K562 (cell line): ENCODE data around the gene AFF3. TPM values are rescaled to one million over a fixed set of nuclear protein-coding genes. Genes with fewer than 3 reads are reported as not detected.

Source experiments
- ATAC-seq: fragments of 200-7000 bp; cut with Tn5 transposase; 3 replicates; pipeline ENCODE4 v1.9.1; 2020; ENCODE audit warnings: moderate library complexity
- BruUV-seq: library from RNA; stranded (reverse); fragments of 400-500 nt; replicated peaks from 2 replicates; lab custom pipeline; 2021; lab: Mats Ljungman, UMichigan
- CTCF ChIA-PET: fragments of 300-600 bp; formaldehyde crosslinking; extraction: SDS; loops from one replicate; lab custom pipeline; 2021; ENCODE audit warnings: low intra/inter-chr PET ratio; lab: Yijun Ruan, JAX
- POLR2A ChIA-PET: fragments of 300-600, 350-650 bp; sonication (Branson Sonifier 250); formaldehyde crosslinking; extraction: SDS; loops from one replicate; lab custom pipeline; 2021; ENCODE audit warnings: antibody characterized with exemption, inconsistent platforms; lab: Yijun Ruan, JAX
- DNase-seq, 4 experiments: peaks; one replicate each; pipeline versions ENCODE4 v3.0.0 to v3.0.0-alpha.2; 2011 to 2018; ENCODE audit warnings: low spot score in 3 of 4, mixed read lengths in 3 of 4; ENCODE audit errors: extremely low read depth in 1 of 4
- FAIRE-seq: peaks from 2 replicates; lab custom pipeline; 2011; peaks lifted over from hg19 to GRCh38; lab: Jason Lieb, UNC
- H2AFZ ChIP-seq: 2 replicates; pipeline ENCODE4 v1.6.0; 2011; ENCODE audit warnings: low read depth, low read length, control low read depth, inconsistent platforms
- H3K27ac ChIP-seq: fragments of 200-600 bp; 3 replicates; pipeline ENCODE4 v1.8.0; 2011; ENCODE audit warnings: low read depth, mild to moderate bottlenecking, control low read depth, inconsistent platforms, low read length, moderate library complexity, mixed read lengths; ENCODE audit errors: extremely low read depth
- H3K27me3 ChIP-seq, 2 experiments: fragments of 300-600 bp in 1 of 2; 2 replicates in 1 of 2; 3 replicates in 1 of 2; pipeline versions ENCODE4 v1.6.0 to v1.8.0; 2011; ENCODE audit warnings: inconsistent platforms in 2 of 2, low read length in 2 of 2, mild to moderate bottlenecking in 1 of 2, mixed read lengths in 1 of 2, moderate library complexity in 1 of 2; ENCODE audit not compliant: control insufficient read depth in 2 of 2, insufficient read depth in 2 of 2
- H3K36me3 ChIP-seq: fragments of 300-600 bp; 3 replicates; pipeline ENCODE4 v1.8.0; 2011; ENCODE audit warnings: mild to moderate bottlenecking, low read length, inconsistent platforms; ENCODE audit not compliant: control insufficient read depth, insufficient read depth
- H3K4me1 ChIP-seq, 2 experiments: fragments of 200-600 bp in 1 of 2; replicated peaks in 1 of 2; 2 replicates in 1 of 2; 3 replicates in 1 of 2; pipeline versions ENCODE4 v1.5.1 to v1.8.0; 2011; ENCODE audit warnings: inconsistent platforms in 2 of 2, low read length in 2 of 2, mild to moderate bottlenecking in 1 of 2, mixed read lengths in 1 of 2, moderate library complexity in 1 of 2; ENCODE audit not compliant: control insufficient read depth in 2 of 2, insufficient read depth in 2 of 2
- H3K4me2 ChIP-seq: 2 replicates; pipeline ENCODE4 v1.6.1; 2011; ENCODE audit warnings: low read length, control low read depth, inconsistent platforms, mixed read lengths; ENCODE audit not compliant: insufficient read depth
- H3K4me3 ChIP-seq: fragments of 200-600 bp; sonication (generic), shearing (Covaris generic); 2 replicates; pipeline ENCODE4 v1.5.1; 2016; ENCODE audit warnings: control low read depth, inconsistent platforms
- H3K79me2 ChIP-seq: fragments of 200-600 bp; 3 replicates; pipeline ENCODE4 v1.8.0; 2011; ENCODE audit warnings: low read length, inconsistent platforms; ENCODE audit not compliant: control insufficient read depth, insufficient read depth
- H3K9ac ChIP-seq, 2 experiments: 2 replicates each; pipeline versions ENCODE4 v1.6.0 to v1.6.1; 2011; ENCODE audit warnings: low read depth in 2 of 2, low read length in 2 of 2, control low read depth in 1 of 2, inconsistent platforms in 1 of 2, mild to moderate bottlenecking in 1 of 2, mixed read lengths in 1 of 2; ENCODE audit not compliant: insufficient read depth in 1 of 2
- H3K9me1 ChIP-seq: one replicate; pipeline ENCODE4 v1.6.0; 2011; ENCODE audit warnings: inconsistent platforms, mild to moderate bottlenecking, low read length, moderate library complexity; ENCODE audit not compliant: control insufficient read depth, insufficient read depth
- H3K9me3 ChIP-seq: replicated peaks from 2 replicates; pipeline ENCODE4 v1.5.1; 2011; ENCODE audit warnings: low read depth, low read length, inconsistent platforms; ENCODE audit not compliant: control insufficient read depth, insufficient read depth
- H4K20me1 ChIP-seq: replicated peaks from 2 replicates; pipeline ENCODE4 v1.6.1; 2011; ENCODE audit warnings: low read length, inconsistent platforms, mixed read lengths; ENCODE audit not compliant: control insufficient read depth, insufficient read depth
- BHLHE40 ChIP-seq: IDR thresholded peaks from 2 replicates; pipeline ENCODE4 v1.6.1; 2011; ENCODE audit warnings: low read length, improper control_type of control experiment
- C11orf30 ChIP-seq: fragments of 450-650 bp; IDR thresholded peaks from 2 replicates; pipeline ENCODE4 v1.6.1; 2016; ENCODE audit warnings: low read depth, mild to moderate bottlenecking
- CBX2 ChIP-seq: fragments of 200-600 bp; sonication (generic); IDR thresholded peaks from one replicate; pipeline ENCODE4 v1.6.1; 2012; ENCODE audit warnings: mild to moderate bottlenecking, low read length, inconsistent platforms; ENCODE audit not compliant: insufficient read depth, poor library complexity, severe bottlenecking
- ERF ChIP-seq: fragments of 450-650 bp; formaldehyde crosslinking; IDR thresholded peaks from 2 replicates; pipeline ENCODE4 v1.4.0; 2020; ENCODE audit warnings: mild to moderate bottlenecking, mixed read lengths
- FOS ChIP-seq: IDR thresholded peaks from 3 replicates; pipeline ENCODE4 v1.6.1; 2011; ENCODE audit not compliant: insufficient read length; ENCODE audit errors: extremely low read depth
- GTF2B ChIP-seq: IDR thresholded peaks from 2 replicates; pipeline ENCODE4 v1.6.1; 2011; ENCODE audit not compliant: insufficient read length; ENCODE audit errors: extremely low read depth
- THAP7 ChIP-seq: fragments of 250-450 bp; sonication (Bioruptor Pico); IDR thresholded peaks from 2 replicates; pipeline ENCODE4 v1.5.0; 2021
- WGBS: fragments of 100-300 bp; shearing (Covaris generic); methylation state at CpG from one replicate; pipeline ENCODE4 v1.1.6; 2016; ENCODE audit warnings: low coverage, mixed read lengths; ENCODE audit not compliant: insufficient coverage; ENCODE audit errors: missing lambda C conversion rate; 5-methylcytosine and 5-hydroxymethylcytosine counted together
- in situ Hi-C: fragments of 300-500 bp; cut with MboI; formaldehyde crosslinking; loops from 4 replicates; pipeline ENCODE4 v1.15.0; 2018; ENCODE audit warnings: inconsistent platforms, mixed read lengths
- intact Hi-C: fragments of 100-400 bp; cut with micrococcal nuclease; formaldehyde crosslinking; loops from 2 replicates; pipeline ENCODE4 v1.14.2; 2022
- polyA plus RNA-seq, 8 experiments: library from polyadenylated mRNA; depleted of rRNA in 4 of 8; stranded (reverse) in 5 of 8; unstranded in 3 of 8; fragments of >200 nt; fragmentation: Nextera tagmentation in 2 of 8; fragmentation: Illumina TruSeq in 1 of 8; extraction: Ambion mirVana in 2 of 8; extraction: Trizol in 1 of 8; gene quantifications; 2 replicates each; pipeline versions ENCODE4 v1.2.1 to v1.2.3, GENCODE V29; 2011 to 2014; ENCODE audit warnings: inconsistent platforms in 1 of 8, missing spikeins in 1 of 8
- total RNA-seq, 7 experiments: library from RNA; depleted of rRNA in 6 of 7; stranded (reverse); fragments of >200 nt in 6 of 7; fragmentation: Illumina TruSeq in 2 of 7; extraction: Trizol in 2 of 7; gene quantifications; 2 replicates each; pipeline versions ENCODE4 v1.2.1 to v1.2.3, GENCODE V29; 2011 to 2021; ENCODE audit warnings: low replicate concordance in 1 of 7

AFF3 gene
- total and polyA plus RNA-seq, 9 of the 15 experiments (the other 6 are each of a cell fraction or from before 2014, with no cell fraction given) = 0.02 to 0.11 TPM; not detected in 7

GRCh38 chr2:100067784-100068183 lies 74.6 kb downstream of the AFF3 start (continued):
- TF ChIP-seq CBX2 = no peak

- Histone ChIP-seq H3K36me3 (no peaks in the 10 kb centered on the region), H3K4me3 (no peak overlapping the region), H3K9me1 (no peaks in the 10 kb centered on the region), H3K4me1 (no peaks in the 10 kb centered on the region), H3K27me3 (peaks cover 0 to 4% of the 10 kb centered on the region in 2 experiments; a peak in 2 of 5 replicates), H3K79me2 (no peaks in the 10 kb centered on the region), H3K27ac (no peak overlapping the region), H4K20me1 (no peaks in the 10 kb centered on the region), H3K4me2 (no peak overlapping the region), H3K9me3 (no peaks in the 10 kb centered on the region), H2AFZ (no peak overlapping the region), H3K9ac (no peak overlapping the region)
- ChIA-PET POLR2A (interaction anchor here (1.4 kb wide), 1 partner anchor 13 kb away, joined by 3 read pairs; no protein-coding TSS in a partner anchor), CTCF (no interaction called here)
- intact Hi-C loops (no loop called here), in situ Hi-C loops (no loop called here)
- no peak for FAIRE-seq
- DNase-seq = no peak
- ATAC-seq = no peak
- TF ChIP-seq FOS (no peak), THAP7 (CRISPR knock-in tag) (no peak), BHLHE40 (no peak), C11orf30 (no peak), GTF2B (no peak), ERF (CRISPR knock-in tag) (no peak)
- BruUV-seq = no TSS peak
- 3% methylated on average over 5 of the region's 5 CpGs for WGBS
Observed at GRCh38 chr2:100066856-100067255, 75.5 kb downstream of the AFF3 start.
